ENCODE measurements around the gene ANGEL2.
"Not testable (repeated sequence)": the region's sequence is repeated elsewhere in the genome, so short reads cannot be mapped to it uniquely, and the experiment has no call there.

The ANGEL2 gene

DNA sequence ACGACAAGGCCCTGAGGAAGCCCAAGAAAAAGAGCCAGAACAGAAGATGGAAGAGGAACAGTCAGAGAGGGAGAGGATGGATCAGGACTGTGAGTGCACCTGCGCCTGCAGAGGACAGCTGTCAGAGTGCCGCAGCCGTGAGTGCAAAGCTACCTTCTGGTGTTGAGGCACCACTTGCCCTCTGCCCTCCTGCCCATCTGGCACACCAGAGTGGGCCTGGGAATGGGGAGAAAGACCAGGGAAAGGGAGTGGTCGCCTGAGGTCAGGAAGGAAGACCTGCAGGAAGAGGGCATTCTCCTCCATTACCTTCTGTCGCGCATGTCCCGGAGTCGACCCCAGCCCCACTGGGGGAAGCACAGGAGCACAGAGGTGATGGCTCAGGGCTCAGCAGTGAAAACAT is 39.1 kb downstream of the ANGEL2 start:
- FAIRE-seq (no peak), DNase-seq (ENCODE audit: low spot score) (no peak)

DNA sequence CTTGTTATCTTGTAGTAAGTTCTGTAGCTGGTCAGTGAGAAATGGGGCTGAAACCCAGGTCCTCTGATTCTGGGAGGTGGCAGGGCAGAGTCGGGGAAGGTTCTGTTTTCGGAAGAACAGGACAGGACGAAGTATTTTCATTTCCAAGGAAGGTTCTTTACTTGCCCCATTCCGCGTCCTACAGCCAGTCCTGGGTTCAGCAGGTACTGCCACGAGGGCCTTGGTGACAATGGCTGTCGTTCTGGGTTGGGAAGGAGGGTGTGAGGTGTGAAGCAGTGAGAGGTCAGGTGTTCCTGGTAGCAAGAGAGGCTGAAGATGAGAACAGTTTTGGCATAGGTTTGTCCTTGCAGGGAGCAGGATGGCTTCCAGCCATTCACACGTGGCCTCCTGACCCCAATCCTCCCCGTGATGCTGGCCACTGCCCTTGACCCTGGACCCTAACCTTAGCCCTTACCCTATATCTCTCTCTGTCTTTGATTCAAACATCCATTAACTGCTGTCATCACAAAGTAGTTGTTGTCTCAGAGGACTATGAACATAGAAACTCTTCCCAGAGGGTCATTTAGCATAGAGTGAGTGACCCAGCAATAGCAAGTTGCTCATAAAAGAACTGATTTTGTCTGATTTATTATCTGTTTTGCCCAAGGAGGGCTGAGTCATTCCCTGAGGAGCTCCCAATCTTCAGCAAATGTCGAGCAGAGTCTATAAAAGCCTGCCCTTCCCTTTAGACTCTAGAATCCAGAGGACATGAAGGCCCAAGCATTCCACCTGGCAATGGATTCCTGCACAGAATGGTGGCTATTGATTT is 40.4 kb downstream of the ANGEL2 start:
- FAIRE-seq (no peak), DNase-seq (ENCODE audit: low spot score) (no peak)

DNA sequence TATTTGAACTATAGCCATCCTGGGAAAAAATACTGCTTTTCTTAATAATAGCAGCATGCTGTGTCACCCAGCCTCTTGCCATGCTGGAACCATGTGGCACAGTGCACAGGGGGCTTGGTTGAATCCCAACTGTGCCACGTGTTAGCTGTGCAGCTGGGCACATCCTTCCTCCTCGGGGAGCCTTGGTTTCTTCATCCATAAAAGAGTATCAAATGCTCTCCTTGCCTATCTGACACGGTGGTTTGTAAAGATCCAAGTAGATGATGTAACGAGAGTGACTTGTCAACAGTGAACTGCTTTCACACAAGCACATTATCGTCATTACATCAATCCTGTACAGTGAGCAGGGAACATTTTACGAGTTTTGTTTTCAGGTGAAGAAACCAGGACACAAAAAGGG is 41.0 kb downstream of the ANGEL2 start:
- FAIRE-seq: no peak
- DNase-seq (ENCODE audit: low spot score): no peak

DNA sequence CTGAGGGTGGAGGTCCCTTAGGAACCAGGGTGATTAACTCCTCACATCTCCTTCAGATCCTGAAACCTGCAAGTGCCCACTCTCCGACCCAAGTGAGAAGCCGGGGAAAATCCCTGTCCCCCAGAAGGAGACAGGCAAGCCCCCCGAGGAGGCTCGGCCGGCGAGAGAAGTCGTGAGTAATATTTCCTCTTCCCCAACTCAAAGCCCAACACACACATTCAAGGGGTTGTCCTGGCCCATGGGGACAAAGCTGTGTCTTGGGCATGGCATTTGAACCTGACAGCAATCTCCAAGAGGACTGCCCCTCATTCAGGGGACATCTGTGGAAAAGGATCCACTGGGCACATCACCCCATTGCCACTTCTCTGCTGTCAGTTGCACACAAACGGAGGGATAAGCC is 41.8 kb downstream of the ANGEL2 start:
- DNase-seq (ENCODE audit: low spot score) (no peak), FAIRE-seq (no peak)

DNA sequence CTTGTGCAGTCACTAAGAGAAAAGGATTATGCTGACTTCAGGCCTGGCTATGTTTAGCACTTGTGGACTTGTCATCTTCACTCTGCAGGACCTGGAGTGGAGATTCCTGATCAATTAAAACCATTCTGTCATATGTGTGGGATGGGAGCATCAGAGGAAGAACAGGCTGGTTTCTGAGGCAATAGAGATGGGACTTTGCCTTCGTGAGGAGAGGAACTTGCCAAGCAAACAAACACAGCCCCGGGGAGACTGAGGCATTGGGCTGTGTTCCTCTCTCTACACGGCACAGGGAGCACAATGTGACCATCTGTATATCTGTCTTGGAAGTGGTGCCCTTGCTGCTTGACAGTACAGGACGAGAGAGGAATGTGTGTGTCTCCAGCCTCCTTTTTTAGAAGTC is 42.2 kb downstream of the ANGEL2 start:
- FAIRE-seq: peak; percentile 35

DNA sequence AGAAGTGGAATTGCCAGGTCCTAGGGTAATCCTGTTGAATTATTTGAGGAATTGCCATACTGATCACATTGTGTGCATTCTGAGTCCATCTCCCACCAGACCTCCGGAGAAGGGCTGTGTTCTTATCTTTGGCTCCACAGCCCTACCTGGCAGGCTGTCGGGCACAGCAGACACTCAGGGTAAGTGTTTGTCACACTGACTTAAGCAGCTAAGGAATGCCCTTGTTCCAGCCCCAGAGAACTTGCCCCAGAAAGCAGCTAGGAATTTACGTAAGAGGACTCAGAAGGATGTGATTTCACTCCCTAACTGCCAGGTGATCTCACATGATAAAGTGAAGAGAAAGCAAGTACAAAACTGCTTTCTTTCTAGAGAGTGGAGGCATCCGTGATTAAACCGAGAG is 44.4 kb downstream of the ANGEL2 start:
- no peak for FAIRE-seq
- DNase-seq (ENCODE audit: low spot score): no peak

More for the DNA sequence above, 42.2 kb downstream of the ANGEL2 start:
- no peak for DNase-seq (ENCODE audit: low spot score)

DNA sequence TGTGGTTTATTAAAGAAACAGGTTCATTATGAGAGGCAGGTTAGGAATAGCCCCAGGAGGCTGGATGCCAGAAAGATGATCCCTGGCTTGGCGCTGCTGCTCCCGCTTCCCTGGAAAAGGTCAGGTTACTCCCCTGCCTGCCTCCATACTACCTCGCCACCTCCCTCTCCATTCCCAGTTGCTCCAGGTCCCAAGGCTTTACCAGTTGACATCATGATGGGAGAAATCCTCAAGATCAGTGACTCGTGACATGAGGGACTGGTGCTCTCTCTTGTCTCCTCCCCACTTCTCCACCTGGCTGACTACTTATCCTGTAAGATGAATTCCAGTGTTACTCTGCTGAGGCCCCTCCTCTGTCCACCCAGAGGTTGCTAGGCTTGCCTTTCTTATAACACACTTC is 45.6 kb downstream of the ANGEL2 start:
- FAIRE-seq (no peak), DNase-seq (ENCODE audit: low spot score) (no peak)

DNA sequence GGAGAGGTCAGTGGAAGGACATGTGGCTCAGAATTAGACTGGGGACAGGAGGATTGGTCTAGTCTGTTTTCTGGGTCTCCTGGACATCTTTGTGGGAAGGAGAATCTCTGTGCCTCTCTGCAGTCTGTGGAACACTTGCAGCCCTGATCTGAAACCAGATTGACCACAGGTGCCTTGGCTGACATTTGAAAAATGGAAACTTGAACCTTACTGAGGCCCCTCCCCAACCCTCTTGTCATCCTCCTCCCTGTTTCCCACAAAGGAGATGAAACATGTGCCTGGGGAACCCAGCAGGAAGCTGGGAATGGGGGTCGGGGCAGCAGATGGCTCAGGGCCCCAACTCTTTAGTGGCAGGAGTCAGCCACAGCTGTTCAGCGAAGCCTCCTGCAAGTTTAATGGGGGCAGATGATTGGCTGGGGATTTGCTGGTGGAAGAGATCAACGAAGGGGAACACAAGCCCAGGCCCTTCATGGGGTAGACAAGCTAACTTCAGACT is 47.3 kb downstream of the ANGEL2 start:
- FAIRE-seq: no peak
- DNase-seq (ENCODE audit: low spot score): no peak

DNA sequence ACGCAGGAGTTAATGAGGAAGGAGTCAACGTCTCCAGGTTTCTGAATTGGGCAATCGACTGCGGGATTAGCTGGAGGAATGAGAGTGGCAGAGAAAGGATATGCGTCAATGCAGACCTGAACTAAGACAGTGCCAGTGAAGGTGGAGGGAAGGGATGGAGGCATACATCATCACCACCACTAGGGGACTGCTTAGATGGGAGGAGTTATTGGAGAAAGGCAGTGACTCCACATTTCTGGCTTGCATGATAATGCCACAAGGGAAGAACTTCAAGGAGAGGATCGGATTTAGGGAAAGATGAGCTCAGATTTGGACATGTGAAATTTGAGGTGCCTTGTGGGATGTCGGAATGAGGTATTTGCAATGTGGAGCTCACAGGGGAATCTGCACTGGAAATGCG is 47.9 kb downstream of the ANGEL2 start:
- FAIRE-seq: peak; percentile 20
- peak; percentile 57 for DNase-seq (ENCODE audit: low spot score)

DNA sequence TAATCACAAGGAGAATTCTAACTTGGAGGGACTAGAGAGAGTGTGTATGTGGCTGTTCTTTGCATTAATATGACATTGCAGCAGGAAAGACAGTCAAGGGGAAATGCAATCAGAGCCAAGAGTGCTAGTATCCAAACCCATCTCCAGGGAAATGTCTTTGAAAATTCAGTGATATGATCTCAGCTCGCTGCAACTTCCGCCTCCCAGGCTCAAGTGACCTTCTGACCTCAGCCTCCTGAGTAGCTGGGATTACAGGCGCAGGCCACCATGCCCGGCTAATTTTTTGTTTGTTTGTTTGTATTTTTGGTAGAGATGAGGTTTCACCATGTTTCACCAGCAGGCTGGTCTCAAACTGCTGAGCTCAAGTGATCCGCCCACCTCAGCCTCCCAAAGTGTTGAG is 49.1 kb downstream of the ANGEL2 start:
- FAIRE-seq (no peak), DNase-seq (ENCODE audit: low spot score) (no peak)

DNA sequence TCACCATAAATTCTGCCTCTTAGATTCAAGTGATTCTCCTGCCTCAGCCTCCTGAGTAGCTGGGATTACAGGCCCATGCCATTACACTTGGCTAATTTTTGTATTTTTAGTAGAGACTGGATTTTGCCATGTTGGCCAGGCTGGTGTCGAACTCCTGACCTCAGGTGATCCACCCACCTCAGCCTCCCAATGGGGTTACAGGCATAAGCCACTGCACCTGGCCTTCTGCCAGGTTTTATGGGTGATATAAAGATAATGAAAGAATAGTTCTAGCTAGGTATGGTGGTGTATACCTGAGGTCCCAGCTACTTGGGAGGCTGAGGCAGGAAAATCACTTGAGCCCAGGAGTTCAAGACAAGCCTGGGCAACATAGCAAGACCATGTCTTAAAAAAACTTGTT is 50.7 kb downstream of the ANGEL2 start:
- FAIRE-seq: not testable (repeated sequence)

DNA sequence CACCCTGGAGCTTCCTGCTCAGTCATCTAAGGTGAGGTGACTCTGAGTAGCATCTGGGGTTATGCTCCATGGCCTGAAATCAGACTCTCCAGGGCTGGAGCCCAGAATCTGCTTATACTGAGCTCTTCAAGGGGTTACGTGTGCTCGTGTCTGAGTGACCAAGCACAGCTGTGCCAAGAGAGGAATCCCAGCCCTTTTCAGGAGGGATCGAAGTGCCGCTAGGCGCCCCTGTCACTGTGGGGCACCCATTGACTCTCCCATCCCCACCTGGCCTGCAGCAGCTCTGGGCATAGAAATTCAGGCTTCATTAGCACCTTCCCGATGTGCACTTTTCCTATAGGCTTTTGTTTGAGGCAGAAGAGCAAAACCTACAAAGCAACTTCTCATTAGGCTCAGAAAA is 51.6 kb downstream of the ANGEL2 start:
- FAIRE-seq (no peak), DNase-seq (ENCODE audit: low spot score) (no peak)

More for the DNA sequence above, 50.7 kb downstream of the ANGEL2 start:
- not testable (repeated sequence) for DNase-seq (ENCODE audit: low spot score)

DNA sequence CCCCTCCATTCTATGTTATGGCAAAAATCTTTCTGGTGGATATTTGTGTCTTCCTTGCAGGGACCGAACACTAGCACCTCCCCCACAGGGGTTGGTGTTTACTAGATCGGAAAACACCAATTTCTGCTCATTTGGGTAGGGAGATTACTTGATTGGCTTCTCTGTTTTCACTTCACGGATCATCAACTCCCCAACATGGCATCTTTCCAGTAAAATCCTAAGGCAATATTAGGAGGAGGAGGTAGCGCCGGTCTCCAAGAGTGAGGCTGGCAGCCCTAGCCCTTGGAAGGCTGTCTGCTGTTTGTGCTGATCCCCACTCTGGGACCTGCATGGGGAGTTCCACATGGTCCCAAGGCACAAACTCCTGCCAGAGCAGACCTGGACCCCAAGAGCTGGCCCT is 53.2 kb downstream of the ANGEL2 start:
- FAIRE-seq: no peak

DNA sequence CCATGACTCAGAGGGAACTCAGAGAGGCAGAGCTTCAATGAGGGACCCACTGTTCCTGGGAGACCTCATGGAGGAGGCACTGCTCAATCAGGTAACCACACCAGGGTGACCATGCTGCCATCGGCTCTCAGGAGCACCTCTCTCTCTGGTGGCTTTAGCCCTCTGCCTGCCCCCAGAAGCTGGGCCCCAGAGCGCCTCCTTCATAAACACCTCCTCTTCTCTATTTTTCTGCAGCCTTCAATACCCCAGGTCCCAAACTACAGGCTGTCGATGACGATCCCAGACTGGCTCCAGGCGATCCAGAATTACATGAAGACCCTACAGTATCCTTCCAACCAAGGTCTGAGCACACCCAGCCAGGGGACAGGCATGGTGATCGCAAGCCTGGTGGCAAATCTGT is 54.7 kb downstream of the ANGEL2 start:
- DNase-seq (ENCODE audit: low spot score): no peak
- no peak for FAIRE-seq

More for the DNA sequence above, 53.2 kb downstream of the ANGEL2 start:
- DNase-seq (ENCODE audit: low spot score): no peak

DNA sequence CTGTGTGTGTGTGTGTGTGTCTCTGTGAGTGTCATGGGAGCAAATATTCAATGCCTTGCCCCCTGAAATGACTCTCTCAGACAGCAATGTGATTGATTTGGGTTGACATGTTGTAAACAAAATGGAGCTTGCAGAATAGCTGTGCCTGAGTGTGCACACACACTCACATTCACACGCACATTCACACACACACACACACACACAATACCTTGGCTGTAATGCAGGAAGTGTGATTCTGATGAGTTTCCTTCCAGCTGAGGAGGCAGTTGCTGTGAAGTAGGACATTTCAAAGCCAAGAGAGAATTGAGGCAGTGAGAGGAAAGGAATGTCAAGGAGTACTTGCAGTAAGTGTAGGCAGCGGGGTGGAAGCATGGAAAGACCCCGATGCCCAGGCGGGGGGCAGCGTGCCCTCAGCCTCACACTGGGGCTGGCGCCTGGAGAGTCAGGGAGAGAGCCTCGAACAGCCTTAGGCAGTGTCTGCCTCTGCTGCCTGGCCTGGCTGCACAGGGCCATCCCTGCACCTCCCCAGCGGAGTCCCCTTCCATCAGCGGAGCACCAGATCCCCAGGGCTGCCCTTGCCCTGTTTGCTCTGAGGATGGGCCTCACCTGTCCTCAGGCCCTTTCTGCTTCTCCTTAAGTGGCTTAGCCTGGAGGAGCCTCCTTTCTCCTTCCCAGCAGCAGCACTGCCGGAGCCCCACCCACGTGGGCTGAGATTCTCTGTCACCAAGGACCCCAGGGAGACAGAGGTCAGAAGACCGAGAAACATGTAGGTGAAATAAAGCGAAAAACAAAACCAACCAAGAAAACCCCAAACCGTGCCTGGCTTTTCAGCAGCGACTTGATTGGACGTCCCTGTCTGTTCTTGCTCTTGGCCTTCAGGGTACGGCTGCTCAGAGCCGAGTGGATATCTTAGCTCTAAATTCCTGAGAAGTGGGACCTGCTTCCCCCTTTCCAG is 56.1 kb downstream of the ANGEL2 start:
- no peak for FAIRE-seq
- no peak for DNase-seq (ENCODE audit: low spot score)

DNA sequence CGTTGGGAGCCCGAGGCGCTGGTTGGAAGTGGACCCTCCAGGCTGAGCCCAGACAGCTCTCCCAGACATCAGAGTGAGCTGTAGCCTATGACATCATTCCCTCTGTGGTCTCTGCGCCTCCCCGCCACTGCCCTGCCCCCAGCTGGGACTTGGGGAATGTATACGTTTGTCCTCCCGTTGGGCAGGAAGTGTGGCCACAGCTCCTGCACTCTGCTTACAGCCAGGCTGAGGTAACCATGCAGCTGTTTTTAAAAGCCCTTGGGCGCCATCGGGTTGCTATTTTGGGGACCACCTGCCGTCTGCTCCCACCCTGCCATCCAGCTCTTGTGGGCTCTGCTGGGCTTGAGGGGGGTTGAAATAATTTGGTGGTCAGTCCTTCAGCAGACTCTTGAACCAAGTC is 57.5 kb downstream of the ANGEL2 start:
- DNase-seq (ENCODE audit: low spot score) (peak; percentile 59), FAIRE-seq (no peak)

DNA sequence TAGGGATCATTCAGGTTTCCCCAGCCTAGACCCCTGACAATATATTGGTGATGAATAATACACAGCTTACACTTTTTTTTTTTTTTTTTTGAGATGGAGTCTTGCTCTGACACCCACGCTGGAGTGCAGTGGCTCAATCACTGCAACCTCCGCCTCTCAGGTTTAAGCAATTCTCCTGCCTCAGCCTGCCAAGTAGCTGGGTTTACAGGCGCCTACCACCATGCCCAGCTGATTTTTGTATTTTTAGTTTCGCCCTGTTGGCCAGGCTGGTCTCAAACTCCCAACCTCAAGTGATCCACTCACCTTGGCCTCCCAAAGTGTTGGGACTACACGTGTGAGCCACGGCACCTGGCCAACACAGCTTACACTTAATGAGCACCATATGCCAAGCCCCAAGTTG is 58.1 kb downstream of the ANGEL2 start:
- no peak for DNase-seq (ENCODE audit: low spot score)
- FAIRE-seq: no peak

DNA sequence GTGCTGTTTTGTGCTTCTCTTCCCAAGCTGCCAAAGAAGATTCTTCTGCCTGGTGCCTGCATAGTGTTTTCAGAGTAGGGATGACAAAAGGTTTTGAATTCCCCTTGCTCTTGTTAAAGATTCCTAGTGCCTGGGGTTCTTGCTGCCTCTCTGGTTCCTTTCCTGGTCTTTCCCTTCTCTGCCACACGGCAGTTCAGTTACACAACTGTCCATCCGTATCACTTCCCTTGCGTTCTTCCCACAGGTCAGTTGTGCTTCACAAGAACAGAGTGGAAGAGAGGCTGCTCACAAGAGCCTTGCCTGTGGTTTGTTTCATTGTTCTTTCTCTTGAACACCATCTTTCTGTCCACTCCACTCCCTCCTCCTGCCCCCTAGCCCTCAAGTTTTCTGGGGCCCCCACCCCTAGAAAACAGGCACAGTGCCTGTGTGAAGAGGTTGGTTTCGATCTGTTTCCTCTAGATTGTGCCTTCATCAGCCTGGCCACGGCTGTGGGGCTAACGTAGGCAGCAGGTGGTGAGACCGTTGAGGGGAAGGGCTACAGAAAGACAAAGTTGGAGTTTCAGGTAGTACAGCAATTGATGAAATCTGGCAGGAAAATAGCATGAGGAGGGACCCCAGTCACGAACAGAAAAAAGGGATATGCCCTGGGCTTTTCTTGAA is 59.6 kb downstream of the ANGEL2 start:
- no peak for FAIRE-seq
- no peak for DNase-seq (ENCODE audit: low spot score)

DNA sequence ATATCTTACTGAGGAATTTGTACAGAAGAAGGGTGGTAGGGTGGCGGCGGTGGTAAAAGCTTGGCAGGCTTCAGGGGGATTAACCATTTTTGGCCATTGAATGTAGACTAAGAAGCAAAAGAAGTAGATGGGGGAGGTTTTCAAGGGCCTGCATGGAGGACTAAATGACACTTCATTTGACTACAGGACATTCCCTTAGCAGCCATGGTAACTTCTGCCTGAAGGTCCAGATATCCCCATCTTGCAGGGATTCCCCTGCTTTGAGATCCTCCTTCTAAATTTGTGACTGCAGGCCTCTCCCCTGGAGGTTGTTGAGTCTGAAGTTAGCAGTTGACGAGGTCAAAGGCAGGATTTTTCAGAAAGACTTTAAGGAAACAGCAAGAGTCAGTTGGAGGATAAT is 60.6 kb downstream of the ANGEL2 start:
- no peak for FAIRE-seq
- no peak for DNase-seq (ENCODE audit: low spot score)

DNA sequence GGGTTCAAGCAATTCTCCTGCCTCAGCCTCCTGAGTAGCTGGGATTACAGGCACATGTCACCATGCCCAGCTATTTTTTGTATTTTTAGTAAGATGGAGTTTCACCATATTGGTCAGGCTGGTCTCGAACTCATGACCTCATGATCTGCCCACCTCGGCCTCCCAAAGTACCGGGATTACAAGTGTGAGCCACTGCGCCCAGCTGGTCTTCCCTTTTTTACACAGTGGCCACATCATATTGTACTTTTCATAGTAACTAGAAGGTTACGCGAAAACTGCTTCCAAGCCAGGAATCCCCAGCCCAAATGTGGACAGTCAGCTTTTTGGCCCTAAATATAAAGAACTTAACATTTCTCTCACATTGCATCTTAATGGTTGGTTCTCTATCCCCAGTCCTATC is 61.2 kb downstream of the ANGEL2 start:
- DNase-seq (ENCODE audit: low spot score): no peak

DNA sequence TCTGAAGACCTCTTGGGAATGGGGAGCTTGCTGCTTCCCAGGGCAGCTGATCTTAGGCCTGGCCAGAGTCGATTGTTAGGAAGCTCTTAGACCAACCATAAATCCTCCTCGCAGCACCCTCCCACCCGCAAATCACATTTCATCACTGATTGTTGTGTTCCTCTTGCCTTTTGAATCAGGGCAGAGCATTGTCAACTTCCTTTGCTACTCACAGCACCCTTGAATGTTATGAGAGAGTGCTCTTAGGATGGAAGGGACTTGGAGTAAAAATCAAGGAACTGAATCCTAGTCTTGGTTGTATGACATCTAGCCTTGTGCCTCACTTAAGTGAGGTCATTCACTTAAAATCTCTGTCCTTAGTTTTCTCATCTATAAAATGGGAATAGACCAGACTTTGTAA is 62.3 kb downstream of the ANGEL2 start:
- FAIRE-seq (no peak), DNase-seq (ENCODE audit: low spot score) (no peak)

More for the DNA sequence above, 61.2 kb downstream of the ANGEL2 start:
- no peak for FAIRE-seq

DNA sequence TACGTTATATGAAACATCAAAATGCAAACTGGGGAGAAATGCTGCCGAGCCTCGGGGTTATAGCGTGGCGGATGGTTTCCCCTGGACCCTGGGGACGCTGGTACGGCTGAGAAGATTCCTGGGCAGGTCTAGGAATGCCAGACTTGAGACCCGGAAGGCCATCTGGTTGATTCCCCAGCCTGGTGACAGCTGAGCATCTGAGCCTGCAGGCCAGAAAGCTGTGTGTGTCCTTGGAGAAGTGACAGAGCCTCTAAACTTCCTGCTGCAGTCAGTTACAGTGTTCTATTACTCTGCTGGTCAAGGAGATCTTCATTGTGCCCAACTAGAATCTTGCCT is 63.1 kb downstream of the ANGEL2 start:
- FAIRE-seq (no peak), DNase-seq (ENCODE audit: low spot score) (no peak)
